GM12891 (cell line): ENCODE results near the gene SLC35G1.

Source experiments
- POLR2A ChIP-seq: IDR thresholded peaks from 2 replicates; pipeline ENCODE4 v1.6.1; 2011; ENCODE audit warnings: low read depth, low read length, control low read depth
- SPI1 ChIP-seq: IDR thresholded peaks from 2 replicates; pipeline ENCODE4 v1.6.1; 2011; ENCODE audit warnings: low read depth, low read length, control low read depth

- TF ChIP-seq SPI1 (no peak), POLR2A (no peak)
These were observed 18.1 kb downstream of the SLC35G1 start for GRCh38 chr10:93911866-93912265.
